Activated naive CD8-positive, alpha-beta T cell treated with anti-CD3 and anti-CD28 coated beads, Interleukin-2, amount 10 ng/mL, durations not matched to agents 7 days and 5 days (primary cell): ENCODE results near the gene FGF12. TPM values are rescaled to one million over a fixed set of nuclear protein-coding genes. Genes with fewer than 3 reads are reported as not detected.

Experiments used
- ATAC-seq: fragments of 150-1000 bp; cut with Tn5 transposase; one replicate; pipeline ENCODE4 v1.10.0; 2021; ENCODE audit warnings: low read depth, moderate library complexity
- POLR2A ChIA-PET: fragments of 350-600 bp; sonication (Branson Sonifier 250); formaldehyde crosslinking; loops from one replicate; lab custom pipeline; 2021; ENCODE audit warnings: antibody characterized with exemption; lab: Charles Lee
- DNase-seq: peaks from one replicate; pipeline ENCODE4 v3.0.0; 2021
- H3K27ac Mint-ChIP-seq: one replicate; pipeline ENCODE4 v1.8.0; 2022; ENCODE audit warnings: mild to moderate bottlenecking, mixed read lengths
- H3K27me3 Mint-ChIP-seq: one replicate; pipeline ENCODE4 v1.8.0; 2022; ENCODE audit warnings: mild to moderate bottlenecking, moderate library complexity, mixed read lengths
- H3K36me3 Mint-ChIP-seq: one replicate; pipeline ENCODE4 v1.8.0; 2021; ENCODE audit warnings: mild to moderate bottlenecking, mixed read lengths
- H3K4me1 Mint-ChIP-seq: one replicate; pipeline ENCODE4 v1.8.0; 2021; ENCODE audit warnings: mixed read lengths
- H3K4me3 Mint-ChIP-seq: one replicate; pipeline ENCODE4 v1.8.0; 2022; ENCODE audit warnings: mild to moderate bottlenecking, moderate library complexity, mixed read lengths
- H3K9me3 Mint-ChIP-seq: one replicate; pipeline ENCODE4 v1.8.0; 2021; ENCODE audit warnings: mixed read lengths
- total RNA-seq, 2 experiments: library from RNA; stranded (reverse); gene quantifications; one replicate each; pipeline ENCODE4 v1.2.3, GENCODE V29; 2021

FGF12 gene
- total RNA-seq, 2 experiments from 2014 or later, result not detected

GRCh38 chr3:192652727-192653126, 74.6 kb downstream of the FGF12 start:
- Mint-ChIP-seq H3K4me3 (no peak overlapping the region), H3K27me3 (no peaks in the 10 kb centered on the region)
- no peak for ATAC-seq

GRCh38 chr3:192651836-192652512, 75.4 kb downstream of the FGF12 start:
- POLR2A ChIA-PET, result no interaction called here
- Mint-ChIP-seq H3K4me1 (no peaks in the 10 kb centered on the region), H3K4me3 (no peak overlapping the region), H3K36me3 (no peaks in the 10 kb centered on the region), H3K27ac (no peak overlapping the region), H3K27me3 (no peaks in the 10 kb centered on the region), H3K9me3 (no peaks in the 10 kb centered on the region)
- ATAC-seq, result no peak
- no peak for DNase-seq

More at GRCh38 chr3:192652727-192653126, 74.6 kb downstream of the FGF12 start:
- no peak overlapping the region for H3K27ac Mint-ChIP-seq
- H3K4me1 Mint-ChIP-seq, result no peaks in the 10 kb centered on the region
- POLR2A ChIA-PET, result no interaction called here
- DNase-seq, result no peak
- H3K36me3 Mint-ChIP-seq, result no peaks in the 10 kb centered on the region
- H3K9me3 Mint-ChIP-seq, result no peaks in the 10 kb centered on the region

- H3K27me3 Mint-ChIP-seq, result no peaks in the 10 kb centered on the region
- DNase-seq (no peak), ATAC-seq (no peak)
- H3K4me1 Mint-ChIP-seq, result no peaks in the 10 kb centered on the region
- H3K4me3 Mint-ChIP-seq, result no peak overlapping the region
- POLR2A ChIA-PET, result no interaction called here
- H3K36me3 Mint-ChIP-seq, result no peaks in the 10 kb centered on the region
- no peak overlapping the region for H3K27ac Mint-ChIP-seq
- H3K9me3 Mint-ChIP-seq, result no peaks in the 10 kb centered on the region
These were observed 81.9 kb downstream of the FGF12 start for GRCh38 chr3:192645437-192645836.

GRCh38 chr3:192642651-192643050, 84.7 kb downstream of the FGF12 start:
- Mint-ChIP-seq H3K4me3 (no peak overlapping the region), H3K36me3 (no peaks in the 10 kb centered on the region), H3K9me3 (no peaks in the 10 kb centered on the region), H3K27ac (no peak overlapping the region), H3K27me3 (no peaks in the 10 kb centered on the region), H3K4me1 (no peaks in the 10 kb centered on the region)
- ATAC-seq (no peak), DNase-seq (no peak)
- POLR2A ChIA-PET, result no interaction called here

- Mint-ChIP-seq H3K9me3 (no peaks in the 10 kb centered on the region), H3K27ac (no peak overlapping the region), H3K4me1 (no peaks in the 10 kb centered on the region), H3K27me3 (no peaks in the 10 kb centered on the region), H3K36me3 (no peaks in the 10 kb centered on the region), H3K4me3 (no peak overlapping the region)
- no peak for ATAC-seq
- POLR2A ChIA-PET, result no interaction called here
- no peak for DNase-seq
These were observed 85.4 kb downstream of the FGF12 start for GRCh38 chr3:192641919-192642318.

GRCh38 chr3:192639987-192640386, 87.4 kb downstream of the FGF12 start:
- no peak for DNase-seq
- H3K27me3 Mint-ChIP-seq, result no peaks in the 10 kb centered on the region
- H3K4me3 Mint-ChIP-seq, result no peak overlapping the region
- H3K27ac Mint-ChIP-seq, result no peak overlapping the region
- no peak for ATAC-seq
- no peaks in the 10 kb centered on the region for H3K4me1 Mint-ChIP-seq
- H3K36me3 Mint-ChIP-seq, result no peaks in the 10 kb centered on the region
- no peaks in the 10 kb centered on the region for H3K9me3 Mint-ChIP-seq
- POLR2A ChIA-PET, result no interaction called here

GRCh38 chr3:192637803-192638202, 89.5 kb downstream of the FGF12 start:
- Mint-ChIP-seq H3K27me3 (no peaks in the 10 kb centered on the region), H3K4me3 (no peak overlapping the region), H3K27ac (no peak overlapping the region), H3K9me3 (no peaks in the 10 kb centered on the region), H3K4me1 (no peaks in the 10 kb centered on the region), H3K36me3 (no peaks in the 10 kb centered on the region)
- POLR2A ChIA-PET, result no interaction called here
- ATAC-seq (no peak), DNase-seq (no peak)

- H3K36me3 Mint-ChIP-seq, result no peaks in the 10 kb centered on the region
- ATAC-seq, result no peak
These were observed 90.6 kb downstream of the FGF12 start for GRCh38 chr3:192636517-192637444.

GRCh38 chr3:192629429-192629828, 97.9 kb downstream of the FGF12 start:
- POLR2A ChIA-PET, result no interaction called here
- Mint-ChIP-seq H3K27ac (no peak overlapping the region), H3K4me3 (no peak overlapping the region), H3K9me3 (no peaks in the 10 kb centered on the region), H3K27me3 (peaks cover 3% of the 10 kb centered on the region), H3K4me1 (no peaks in the 10 kb centered on the region), H3K36me3 (no peaks in the 10 kb centered on the region)
- DNase-seq (no peak), ATAC-seq (no peak)

More at GRCh38 chr3:192636517-192637444, 90.6 kb downstream of the FGF12 start:
- no peaks in the 10 kb centered on the region for H3K27me3 Mint-ChIP-seq
- POLR2A ChIA-PET, result interaction anchor here (0.6 kb wide), 1 partner anchor 119 kb away, joined by 3 read pairs; no protein-coding TSS in a partner anchor
- H3K9me3 Mint-ChIP-seq, result no peaks in the 10 kb centered on the region
- DNase-seq, result no peak
- H3K4me3 Mint-ChIP-seq, result no peak overlapping the region
- no peak overlapping the region for H3K27ac Mint-ChIP-seq
- H3K4me1 Mint-ChIP-seq, result no peaks in the 10 kb centered on the region

- POLR2A ChIA-PET, result no interaction called here
- no peak overlapping the region for H3K4me3 Mint-ChIP-seq
These were observed 105.4 kb downstream of the FGF12 start for GRCh38 chr3:192621909-192622308.

GRCh38 chr3:192620275-192620674, 107.1 kb downstream of the FGF12 start:
- ATAC-seq (no peak), DNase-seq (no peak)
- POLR2A ChIA-PET, result no interaction called here
- H3K4me3 Mint-ChIP-seq, result no peak overlapping the region
- no peak overlapping the region for H3K27ac Mint-ChIP-seq
- H3K4me1 Mint-ChIP-seq, result no peaks in the 10 kb centered on the region
- no peaks in the 10 kb centered on the region for H3K9me3 Mint-ChIP-seq
- no peaks in the 10 kb centered on the region for H3K36me3 Mint-ChIP-seq
- peaks cover 8% of the 10 kb centered on the region for H3K27me3 Mint-ChIP-seq

More at GRCh38 chr3:192621909-192622308, 105.4 kb downstream of the FGF12 start:
- H3K36me3 Mint-ChIP-seq, result no peaks in the 10 kb centered on the region
- no peaks in the 10 kb centered on the region for H3K9me3 Mint-ChIP-seq
- peaks cover 5% of the 10 kb centered on the region for H3K27me3 Mint-ChIP-seq
- DNase-seq, result no peak
- no peaks in the 10 kb centered on the region for H3K4me1 Mint-ChIP-seq
- no peak overlapping the region for H3K27ac Mint-ChIP-seq
- no peak for ATAC-seq

- H3K27ac Mint-ChIP-seq, result no peak overlapping the region
- no peak for ATAC-seq
- no peaks in the 10 kb centered on the region for H3K36me3 Mint-ChIP-seq
- peaks cover 2% of the 10 kb centered on the region for H3K27me3 Mint-ChIP-seq
- no peaks in the 10 kb centered on the region for H3K9me3 Mint-ChIP-seq
- no peak overlapping the region for H3K4me3 Mint-ChIP-seq
- H3K4me1 Mint-ChIP-seq, result no peaks in the 10 kb centered on the region
- no peak for DNase-seq
- POLR2A ChIA-PET, result no interaction called here
These were observed 115.9 kb downstream of the FGF12 start for GRCh38 chr3:192611411-192611810.

GRCh38 chr3:192608726-192609600, 118.4 kb downstream of the FGF12 start:
- no peaks in the 10 kb centered on the region for H3K36me3 Mint-ChIP-seq
- no peak for ATAC-seq
- POLR2A ChIA-PET, result interaction anchor here (0.5 kb wide), 1 partner anchor 226 kb away, joined by 4 read pairs; no protein-coding TSS in a partner anchor
- no peaks in the 10 kb centered on the region for H3K4me1 Mint-ChIP-seq
- no peaks in the 10 kb centered on the region for H3K9me3 Mint-ChIP-seq
- H3K27ac Mint-ChIP-seq, result no peak overlapping the region
- DNase-seq, result no peak
- H3K27me3 Mint-ChIP-seq, result no peaks in the 10 kb centered on the region
- H3K4me3 Mint-ChIP-seq, result no peak overlapping the region
